ENCODE results near the gene KRTAP10-1. TPM values are rescaled to one million over a fixed set of nuclear protein-coding genes. Genes with fewer than 3 reads are reported as not detected.

Gene KRTAP10-1
- polyA plus RNA-seq, 1 donor (not counting 4 experiments of a cell fraction or from before 2014, with no cell fraction given), result not detected

DNA sequence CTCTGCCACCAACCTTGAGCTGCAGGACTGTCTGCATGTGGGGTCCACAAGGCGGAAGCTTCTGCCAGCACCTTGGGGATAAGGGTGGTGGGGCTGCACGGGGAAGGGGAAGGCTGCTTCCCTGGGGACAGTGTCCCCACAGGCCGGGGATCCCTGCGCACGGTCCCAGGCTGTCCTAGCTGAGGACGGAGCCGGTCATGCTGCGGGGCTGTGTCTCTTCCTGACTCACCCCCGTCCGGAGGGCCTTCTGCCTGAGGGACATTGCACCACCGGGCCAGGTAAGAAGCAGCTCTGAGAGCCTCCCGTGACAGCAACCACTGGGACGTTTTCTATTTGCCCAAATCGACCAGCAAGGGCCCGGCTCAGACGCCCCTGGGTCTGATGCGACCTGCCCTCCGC lies 29.9 kb downstream of the KRTAP10-1 start:
- Histone ChIP-seq H2AFZ (ENCODE audit: control insufficient read depth, low read length) (no peak overlapping the region), H3K4me1 (ENCODE audit: control insufficient read depth, extremely low read depth, insufficient read depth, low read length) (no peaks in the 10 kb centered on the region), H3K9me1 (ENCODE audit: control insufficient read depth, extremely low read depth, insufficient read depth, low read length) (no peaks in the 10 kb centered on the region), H3K4me2 (ENCODE audit: control insufficient read depth, extremely low read depth, insufficient read depth, low read depth, low read length) (peak overlapping the region; percentile 72), H3K27ac (ENCODE audit: control insufficient read depth, insufficient read depth, low read length) (no peak overlapping the region), H3K4me3 (ENCODE audit: control insufficient read depth in 2 of 3, extremely low read depth in 1 of 3, insufficient read depth in 2 of 3, low read depth in 1 of 3, low read length in 3 of 3) (no peak overlapping the region), H3K27me3 (ENCODE audit: control insufficient read depth, extremely low read depth, insufficient read depth, low read length) (peaks cover 11% of the 10 kb centered on the region), H3K36me3 (ENCODE audit: control insufficient read depth in 2 of 2, extremely low read depth in 1 of 2, insufficient read depth in 2 of 2, low read length in 2 of 2) (no peaks in the 10 kb centered on the region), H3K9ac (ENCODE audit: control insufficient read depth, extremely low read depth, insufficient read depth, low read length) (no peak overlapping the region), H3K9me3 (ENCODE audit: control insufficient read depth, low read depth, low read length) (no peaks in the 10 kb centered on the region), H3K79me2 (ENCODE audit: control insufficient read depth, insufficient read depth, low read length) (no peaks in the 10 kb centered on the region), H4K20me1 (ENCODE audit: control insufficient read depth, extremely low read depth, insufficient read depth, low read length) (no peaks in the 10 kb centered on the region)
- no peak for TF ChIP-seq EZH2 (IDR thresholded peaks at IDR 0.05; ENCODE audit: low read length)
- TF ChIP-seq, protein P1, sequence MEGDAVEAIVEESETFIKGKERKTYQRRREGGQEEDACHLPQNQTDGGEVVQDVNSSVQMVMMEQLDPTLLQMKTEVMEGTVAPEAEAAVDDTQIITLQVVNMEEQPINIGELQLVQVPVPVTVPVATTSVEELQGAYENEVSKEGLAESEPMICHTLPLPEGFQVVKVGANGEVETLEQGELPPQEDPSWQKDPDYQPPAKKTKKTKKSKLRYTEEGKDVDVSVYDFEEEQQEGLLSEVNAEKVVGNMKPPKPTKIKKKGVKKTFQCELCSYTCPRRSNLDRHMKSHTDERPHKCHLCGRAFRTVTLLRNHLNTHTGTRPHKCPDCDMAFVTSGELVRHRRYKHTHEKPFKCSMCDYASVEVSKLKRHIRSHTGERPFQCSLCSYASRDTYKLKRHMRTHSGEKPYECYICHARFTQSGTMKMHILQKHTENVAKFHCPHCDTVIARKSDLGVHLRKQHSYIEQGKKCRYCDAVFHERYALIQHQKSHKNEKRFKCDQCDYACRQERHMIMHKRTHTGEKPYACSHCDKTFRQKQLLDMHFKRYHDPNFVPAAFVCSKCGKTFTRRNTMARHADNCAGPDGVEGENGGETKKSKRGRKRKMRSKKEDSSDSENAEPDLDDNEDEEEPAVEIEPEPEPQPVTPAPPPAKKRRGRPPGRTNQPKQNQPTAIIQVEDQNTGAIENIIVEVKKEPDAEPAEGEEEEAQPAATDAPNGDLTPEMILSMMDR (optimal IDR thresholded peaks at IDR 0.05 in 1 of 3, IDR thresholded peaks at IDR 0.05 in 1 of 3, conservative IDR thresholded peaks at IDR 0.05 in 1 of 3; ENCODE audit: extremely low read depth in 1 of 3, insufficient read depth in 2 of 3, low read length in 3 of 3), result no peak
- DNase-seq (ENCODE audit: low read depth, low spot score) (no peak), FAIRE-seq (no peak)
- dilution Hi-C loops (cut with MboI; ENCODE audit: extremely low pct_ligation_motif_present, low sequenced_read_pairs), result no loop called here

DNA sequence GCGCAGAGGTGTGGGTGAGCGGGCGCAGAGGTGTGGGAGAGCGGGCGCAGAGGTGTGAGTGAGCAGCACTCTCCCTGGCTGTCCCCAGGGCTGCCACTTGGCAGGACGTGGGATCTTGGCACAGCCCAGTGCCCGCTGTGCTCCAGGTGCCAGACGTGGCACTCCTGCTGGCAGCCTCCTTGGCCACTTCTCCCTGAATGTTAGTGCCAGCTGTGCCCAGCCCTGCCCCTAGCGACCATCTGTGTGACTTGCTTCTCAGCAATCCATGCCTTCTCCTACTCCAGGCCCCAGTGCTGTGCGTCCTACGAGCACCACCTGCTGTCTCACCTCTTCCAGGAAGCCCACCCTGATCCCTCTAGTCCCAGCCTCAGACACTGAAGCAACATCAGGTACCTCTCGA lies 30.5 kb downstream of the KRTAP10-1 start:
- dilution Hi-C loops (cut with MboI; ENCODE audit: extremely low pct_ligation_motif_present, low sequenced_read_pairs), result no loop called here
- Histone ChIP-seq H3K9me3 (ENCODE audit: control insufficient read depth, low read depth, low read length) (no peaks in the 10 kb centered on the region), H3K9me1 (ENCODE audit: control insufficient read depth, extremely low read depth, insufficient read depth, low read length) (no peaks in the 10 kb centered on the region), H3K9ac (ENCODE audit: control insufficient read depth, extremely low read depth, insufficient read depth, low read length) (no peak overlapping the region), H3K79me2 (ENCODE audit: control insufficient read depth, insufficient read depth, low read length) (no peaks in the 10 kb centered on the region), H3K27me3 (ENCODE audit: control insufficient read depth, extremely low read depth, insufficient read depth, low read length) (peaks cover 11% of the 10 kb centered on the region), H4K20me1 (ENCODE audit: control insufficient read depth, extremely low read depth, insufficient read depth, low read length) (no peaks in the 10 kb centered on the region), H2AFZ (ENCODE audit: control insufficient read depth, low read length) (no peak overlapping the region), H3K4me2 (ENCODE audit: control insufficient read depth, extremely low read depth, insufficient read depth, low read depth, low read length) (no peak overlapping the region), H3K4me3 (ENCODE audit: control insufficient read depth in 2 of 3, extremely low read depth in 1 of 3, insufficient read depth in 2 of 3, low read depth in 1 of 3, low read length in 3 of 3) (no peak overlapping the region), H3K4me1 (ENCODE audit: control insufficient read depth, extremely low read depth, insufficient read depth, low read length) (no peaks in the 10 kb centered on the region), H3K36me3 (ENCODE audit: control insufficient read depth in 2 of 2, extremely low read depth in 1 of 2, insufficient read depth in 2 of 2, low read length in 2 of 2) (no peaks in the 10 kb centered on the region), H3K27ac (ENCODE audit: control insufficient read depth, insufficient read depth, low read length) (no peak overlapping the region)
- no peak for DNase-seq (ENCODE audit: low read depth, low spot score)
- FAIRE-seq, result peak; percentile 23
- TF ChIP-seq, protein P1 (optimal IDR thresholded peaks at IDR 0.05 in 1 of 3, IDR thresholded peaks at IDR 0.05 in 1 of 3, conservative IDR thresholded peaks at IDR 0.05 in 1 of 3; ENCODE audit: extremely low read depth in 1 of 3, insufficient read depth in 2 of 3, low read length in 3 of 3), result peak; percentile 53 to 82 (median 80)
- no peak for TF ChIP-seq EZH2 (IDR thresholded peaks at IDR 0.05; ENCODE audit: low read length)
